Liver (tissue), 3 donors: ENCODE measurements around the gene PXYLP1.

Source experiments
- EGR1 ChIP-seq, 2 donors: IDR thresholded peaks; 2 replicates each; pipeline ENCODE4 v1.6.1; 2016 to 2018; ENCODE audit warnings: antibody characterized with exemption in 2 of 2, low read depth in 2 of 2
- JUND ChIP-seq, 2 donors: IDR thresholded peaks; 2 replicates each; pipeline ENCODE4 v1.6.1; 2016; ENCODE audit warnings: antibody characterized with exemption in 2 of 2
- NR2F2 ChIP-seq: IDR thresholded peaks from 2 replicates; pipeline ENCODE4 v1.6.1; 2016; ENCODE audit warnings: antibody characterized with exemption
- RAD21 ChIP-seq, 2 donors: IDR thresholded peaks; 2 replicates each; pipeline ENCODE4 v1.6.1; 2016; ENCODE audit warnings: antibody characterized with exemption in 2 of 2, mild to moderate bottlenecking in 2 of 2
- YY1 ChIP-seq: IDR thresholded peaks from 2 replicates; pipeline ENCODE4 v1.6.1; 2016; ENCODE audit warnings: antibody characterized with exemption, mild to moderate bottlenecking
- TF ChIP-seq, protein P1 (sequence below): fragments of 150-350 bp; IDR thresholded peaks from 2 replicates; pipeline ENCODE4 v1.5.1; 2017; ENCODE audit warnings: improper control_type of control experiment, low read depth, low read length; ENCODE audit not compliant: missing input control
- TF ChIP-seq, protein P2 (sequence below): IDR thresholded peaks from 2 replicates; pipeline ENCODE4 v1.6.1; 2016; ENCODE audit warnings: antibody characterized with exemption
- donor health status: healthy.
- donor health status: healthy.

DNA sequence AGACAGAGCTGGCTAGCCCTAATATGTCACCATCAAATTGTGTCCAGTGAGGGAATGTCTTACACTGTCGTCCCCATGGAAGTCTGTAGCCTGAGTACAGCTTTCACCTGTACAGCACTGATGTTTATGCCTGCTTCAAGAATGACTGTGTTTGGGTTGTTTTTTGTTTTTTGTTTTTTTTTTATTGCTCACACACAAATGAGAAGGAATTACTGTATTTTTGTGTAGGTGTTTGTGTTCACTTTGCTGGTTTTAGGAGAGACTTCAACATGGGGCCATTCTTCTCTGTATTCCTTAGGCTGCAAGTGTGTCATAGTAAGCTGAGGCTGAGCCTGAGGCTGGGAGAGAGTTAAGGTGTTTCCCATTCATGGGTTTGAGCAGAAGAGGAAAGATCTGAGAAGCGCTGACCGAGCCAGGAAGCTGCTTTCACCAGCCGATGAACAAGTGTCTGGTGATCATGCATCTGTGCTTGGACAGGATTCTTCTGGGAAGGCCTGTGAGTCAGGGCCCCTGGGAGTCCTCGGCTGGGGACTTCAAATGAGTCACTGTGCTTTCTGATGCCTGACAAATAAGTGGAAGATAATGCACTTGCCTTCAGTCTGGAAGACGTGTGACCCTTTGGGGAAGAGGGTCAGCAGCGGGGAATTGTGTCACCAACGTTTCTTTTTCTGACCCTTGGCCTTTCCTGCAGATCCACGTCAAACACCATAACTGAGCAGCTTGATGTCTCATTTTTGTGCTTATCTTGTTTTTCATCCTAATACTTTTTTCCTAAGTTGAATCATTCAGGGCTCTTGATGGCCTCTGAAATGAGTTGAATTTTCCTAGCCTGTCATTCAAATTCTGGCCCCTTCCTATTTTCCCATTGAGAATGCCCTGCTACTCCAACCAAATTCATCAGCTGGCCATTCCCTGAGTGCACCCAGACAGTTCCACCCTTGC, 100.0 kb downstream of the PXYLP1 start:
- TF ChIP-seq, protein P1, sequence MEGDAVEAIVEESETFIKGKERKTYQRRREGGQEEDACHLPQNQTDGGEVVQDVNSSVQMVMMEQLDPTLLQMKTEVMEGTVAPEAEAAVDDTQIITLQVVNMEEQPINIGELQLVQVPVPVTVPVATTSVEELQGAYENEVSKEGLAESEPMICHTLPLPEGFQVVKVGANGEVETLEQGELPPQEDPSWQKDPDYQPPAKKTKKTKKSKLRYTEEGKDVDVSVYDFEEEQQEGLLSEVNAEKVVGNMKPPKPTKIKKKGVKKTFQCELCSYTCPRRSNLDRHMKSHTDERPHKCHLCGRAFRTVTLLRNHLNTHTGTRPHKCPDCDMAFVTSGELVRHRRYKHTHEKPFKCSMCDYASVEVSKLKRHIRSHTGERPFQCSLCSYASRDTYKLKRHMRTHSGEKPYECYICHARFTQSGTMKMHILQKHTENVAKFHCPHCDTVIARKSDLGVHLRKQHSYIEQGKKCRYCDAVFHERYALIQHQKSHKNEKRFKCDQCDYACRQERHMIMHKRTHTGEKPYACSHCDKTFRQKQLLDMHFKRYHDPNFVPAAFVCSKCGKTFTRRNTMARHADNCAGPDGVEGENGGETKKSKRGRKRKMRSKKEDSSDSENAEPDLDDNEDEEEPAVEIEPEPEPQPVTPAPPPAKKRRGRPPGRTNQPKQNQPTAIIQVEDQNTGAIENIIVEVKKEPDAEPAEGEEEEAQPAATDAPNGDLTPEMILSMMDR: no peak
- TF ChIP-seq NR2F2: no peak
- TF ChIP-seq RAD21 (IDR thresholded peaks at IDR 0.05): no peak
- TF ChIP-seq EGR1 (IDR thresholded peaks at IDR 0.05; ENCODE audit: low read depth in 2 of 2): no peak
- TF ChIP-seq YY1: no peak
- no peak for TF ChIP-seq JUND (IDR thresholded peaks at IDR 0.05)
- TF ChIP-seq, protein P2, sequence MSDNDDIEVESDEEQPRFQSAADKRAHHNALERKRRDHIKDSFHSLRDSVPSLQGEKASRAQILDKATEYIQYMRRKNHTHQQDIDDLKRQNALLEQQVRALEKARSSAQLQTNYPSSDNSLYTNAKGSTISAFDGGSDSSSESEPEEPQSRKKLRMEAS: no peak
